Panc1 (cell line): ENCODE measurements around the gene UIMC1. TPM values are rescaled to one million over a fixed set of nuclear protein-coding genes. Genes with fewer than 3 reads are reported as not detected.

Source experiments
- ATAC-seq: fragments of 200-7000 bp; cut with Tn5 transposase; 2 replicates; pipeline ENCODE4 v1.9.1; 2020; ENCODE audit warnings: mild to moderate bottlenecking, moderate library complexity
- BruUV-seq: library from RNA; stranded (reverse); fragments of 400-500 nt; replicated peaks from 2 replicates; lab custom pipeline; 2021; lab: Mats Ljungman, UMichigan
- CTCF ChIA-PET: fragments of 300-600 bp; sonication (Branson Sonifier 250); formaldehyde crosslinking; loops from one replicate; lab custom pipeline; 2022; ENCODE audit warnings: antibody characterized with exemption; lab: Charles Lee
- POLR2A ChIA-PET: fragments of 300-600 bp; sonication (Branson Sonifier 250); formaldehyde crosslinking; loops from one replicate; lab custom pipeline; 2022; ENCODE audit warnings: antibody characterized with exemption; lab: Charles Lee
- DNase-seq: peaks from one replicate; pipeline ENCODE4 v3.0.0-alpha.2; 2010; ENCODE audit warnings: low read depth, low spot score
- H3K27ac ChIP-seq: 2 replicates; pipeline ENCODE4 v1.5.1; 2011; ENCODE audit warnings: mild to moderate bottlenecking, low read length, inconsistent platforms
- H3K27me3 ChIP-seq: fragments of 200-500 bp; sonication (Bioruptor generic); 2 replicates; pipeline ENCODE4 v1.6.0; 2014; ENCODE audit warnings: low read length, inconsistent platforms; ENCODE audit not compliant: control insufficient read depth, insufficient read depth
- H3K36me3 ChIP-seq: fragments of 200-500 bp; sonication (Bioruptor generic); 2 replicates; pipeline ENCODE4 v1.5.1; 2014; ENCODE audit warnings: inconsistent platforms, mild to moderate bottlenecking, low read length, moderate library complexity; ENCODE audit not compliant: control insufficient read depth, insufficient read depth
- H3K4me1 ChIP-seq: 2 replicates; pipeline ENCODE4 v1.5.1; 2011; ENCODE audit warnings: inconsistent platforms, mild to moderate bottlenecking, low read length, moderate library complexity; ENCODE audit not compliant: control insufficient read depth, insufficient read depth
- H3K4me3 ChIP-seq, 2 experiments: 2 replicates each; pipeline ENCODE4 v1.5.1; 2011 to 2012; ENCODE audit warnings: low read depth in 2 of 2, low read length in 2 of 2, mild to moderate bottlenecking in 2 of 2, inconsistent platforms in 1 of 2, moderate library complexity in 1 of 2
- H3K9me3 ChIP-seq: fragments of 200-500 bp; sonication (Bioruptor generic); 2 replicates; pipeline ENCODE4 v1.5.1; 2014; ENCODE audit warnings: low read depth, mild to moderate bottlenecking, inconsistent platforms, low read length, moderate library complexity; ENCODE audit not compliant: control insufficient read depth, insufficient read depth
- CTCF ChIP-seq: fragments of 450-650 bp; IDR thresholded peaks from 2 replicates; pipeline ENCODE4 v1.5.1; 2017; ENCODE audit warnings: mild to moderate bottlenecking
- POLR2AphosphoS5 ChIP-seq: IDR thresholded peaks from 2 replicates; pipeline ENCODE4 v1.6.1; 2012; ENCODE audit warnings: mild to moderate bottlenecking, low read depth, low read length, moderate library complexity
- REST ChIP-seq, 2 experiments: IDR thresholded peaks; 2 replicates each; pipeline ENCODE4 v1.6.1; 2011 to 2012; ENCODE audit warnings: low read depth in 2 of 2, control low read depth in 1 of 2, low read length in 1 of 2, mild to moderate bottlenecking in 1 of 2, moderate library complexity in 1 of 2; ENCODE audit not compliant: insufficient read depth in 1 of 2
- SIN3A ChIP-seq: IDR thresholded peaks from 2 replicates; pipeline ENCODE4 v1.6.1; 2012; ENCODE audit warnings: low read depth, mild to moderate bottlenecking, low read length, moderate library complexity, borderline replicate concordance; ENCODE audit not compliant: insufficient read depth
- TCF7L2 ChIP-seq: IDR thresholded peaks from 2 replicates; pipeline ENCODE4 v1.6.1; 2011; ENCODE audit warnings: mild to moderate bottlenecking, low read depth, low read length, inconsistent platforms
- in situ Hi-C: cut with HindIII; loops from 2 replicates; pipeline ENCODE4 v1.10.0; 2016; ENCODE audit warnings: low sequenced_read_pairs, low pct_unique_long_range_greater_than_20kb
- intact Hi-C: fragments of 100-400 bp; cut with micrococcal nuclease; formaldehyde crosslinking; loops from one replicate; pipeline ENCODE4 v1.10.0; 2022; ENCODE audit not compliant: unreplicated experiment
- total RNA-seq: library from RNA; stranded (reverse); gene quantifications from one replicate; pipeline ENCODE4 v1.2.1, GENCODE V29; 2021; ENCODE audit not compliant: unreplicated experiment

The UIMC1 gene
- total RNA-seq, 1 experiment from 2014 or later = 37.1 TPM

- H3K36me3 ChIP-seq = peaks cover 38% of the 10 kb centered on the region
- ATAC-seq = no peak
- in situ Hi-C loops = no loop called here
- no peaks in the 10 kb centered on the region for H3K4me1 ChIP-seq
- no peak for DNase-seq
- no peak overlapping the region for H3K4me3 ChIP-seq
- BruUV-seq = no TSS peak
- intact Hi-C loops = no loop called here
- ChIA-PET POLR2A (no interaction called here), CTCF (no interaction called here)
- TF ChIP-seq REST (IDR thresholded peaks at IDR 0.05; ENCODE audit: insufficient read depth in 1 of 2, low read depth in 2 of 2, low read length in 1 of 2) = no peak
- TF ChIP-seq CTCF = no peak
- TF ChIP-seq POLR2AphosphoS5 = no peak
- no peak for TF ChIP-seq TCF7L2
- TF ChIP-seq SIN3A = no peak
- no peaks in the 10 kb centered on the region for H3K27me3 ChIP-seq
- no peaks in the 10 kb centered on the region for H3K9me3 ChIP-seq
- no peak overlapping the region for H3K27ac ChIP-seq
Measured at GRCh38 chr5:176906126-176906525, 100.5 kb downstream of the UIMC1 start.

- no TSS peak for BruUV-seq
- Histone ChIP-seq H3K4me3 (no peak overlapping the region), H3K4me1 (no peaks in the 10 kb centered on the region), H3K27ac (no peak overlapping the region), H3K27me3 (no peaks in the 10 kb centered on the region), H3K9me3 (no peaks in the 10 kb centered on the region), H3K36me3 (peaks cover 38% of the 10 kb centered on the region)
- ChIA-PET CTCF (no interaction called here), POLR2A (no interaction called here)
- intact Hi-C loops = no loop called here
- no peak for TF ChIP-seq REST (IDR thresholded peaks at IDR 0.05; ENCODE audit: insufficient read depth in 1 of 2, low read depth in 2 of 2, low read length in 1 of 2)
- no peak for TF ChIP-seq TCF7L2
- TF ChIP-seq SIN3A = no peak
- no peak for TF ChIP-seq POLR2AphosphoS5
- TF ChIP-seq CTCF = no peak
- ATAC-seq (no peak), DNase-seq (no peak)
- in situ Hi-C loops = no loop called here
Measured at GRCh38 chr5:176904276-176904675, 102.3 kb downstream of the UIMC1 start.
